CMK (cell line): Measurements from ENCODE around the gene MINDY2.
"Not testable (repeated sequence)": the region's sequence is repeated elsewhere in the genome, so short reads cannot be mapped to it uniquely, and the experiment has no call there.

Source experiments
- DNase-seq: peaks from one replicate; pipeline ENCODE4 v3.0.0-alpha.2; 2010; ENCODE audit warnings: low read depth

MINDY2 gene

DNA sequence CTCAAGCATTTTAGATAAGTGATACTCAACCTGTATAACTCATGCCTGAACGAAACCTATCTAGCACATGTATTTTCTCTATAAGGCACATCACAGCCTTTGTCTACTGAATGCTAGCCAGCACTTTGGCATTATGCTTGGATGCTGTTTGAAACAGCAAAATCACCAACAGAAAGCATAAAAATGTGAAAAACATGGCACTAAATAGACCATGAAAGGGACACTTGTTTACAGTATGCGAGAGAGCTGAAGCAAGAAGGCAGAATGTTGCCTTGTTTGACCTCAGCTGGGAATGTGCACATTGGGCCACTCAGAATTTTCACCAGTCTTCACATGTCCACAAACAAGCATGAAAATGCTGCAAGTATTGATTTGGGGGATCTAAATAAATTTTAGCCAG is 59.5 kb downstream of the MINDY2 start:
- DNase-seq = no peak

DNA sequence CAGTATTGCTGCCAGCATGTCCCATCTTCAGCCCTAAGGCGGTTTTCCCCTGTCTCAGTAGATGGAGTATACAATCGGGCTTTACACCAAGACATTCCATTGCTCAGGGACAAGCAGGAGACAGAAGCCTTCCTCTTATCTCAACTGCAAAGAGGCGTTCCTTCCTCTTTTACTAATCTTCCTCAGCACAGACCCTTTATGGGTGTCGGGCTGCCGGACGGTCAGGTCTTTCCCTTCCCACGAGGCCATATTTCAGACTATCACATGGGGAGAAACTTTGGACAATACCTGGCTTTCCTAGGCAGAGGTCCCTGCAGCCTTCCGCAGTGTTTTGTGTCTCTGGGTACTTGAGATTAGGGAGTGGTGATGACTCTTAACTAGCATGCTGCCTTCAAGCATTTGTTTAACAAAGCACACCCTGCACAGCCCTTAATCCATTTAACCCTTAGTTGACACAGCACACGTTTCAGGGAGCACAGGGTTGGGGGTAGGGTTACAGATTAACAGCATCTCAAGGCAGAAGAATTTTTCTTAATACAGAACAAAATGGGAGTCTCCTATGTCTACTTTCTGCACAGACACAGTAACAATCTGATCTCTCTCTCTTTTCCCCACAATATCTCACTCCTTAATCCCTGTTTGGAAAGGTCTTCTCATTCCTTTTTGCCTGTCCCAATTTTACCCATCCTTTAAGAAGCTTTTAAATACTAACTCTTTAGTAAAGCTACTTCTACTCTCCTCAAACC is 62.8 kb downstream of the MINDY2 start:
- peak; percentile 5 for DNase-seq

DNA sequence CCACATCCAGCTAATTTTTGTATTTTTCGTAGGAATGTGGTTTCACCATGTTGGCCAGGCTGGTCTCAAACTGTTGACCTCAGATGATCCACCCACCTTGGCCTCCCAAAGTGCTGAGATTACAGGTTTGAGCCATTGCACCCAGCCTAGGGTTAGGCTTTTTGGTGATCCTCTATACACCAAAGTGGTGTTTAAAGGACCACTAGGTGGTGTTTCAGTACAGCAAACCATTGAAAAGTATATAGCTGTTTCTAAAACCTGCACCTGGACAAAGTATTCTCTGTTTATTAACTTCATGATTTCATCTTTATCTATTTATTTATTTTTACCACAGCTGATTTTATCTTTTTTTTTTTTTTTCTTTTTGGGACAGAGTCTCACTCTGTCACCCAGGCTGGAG is 68.4 kb downstream of the MINDY2 start:
- no peak for DNase-seq

DNA sequence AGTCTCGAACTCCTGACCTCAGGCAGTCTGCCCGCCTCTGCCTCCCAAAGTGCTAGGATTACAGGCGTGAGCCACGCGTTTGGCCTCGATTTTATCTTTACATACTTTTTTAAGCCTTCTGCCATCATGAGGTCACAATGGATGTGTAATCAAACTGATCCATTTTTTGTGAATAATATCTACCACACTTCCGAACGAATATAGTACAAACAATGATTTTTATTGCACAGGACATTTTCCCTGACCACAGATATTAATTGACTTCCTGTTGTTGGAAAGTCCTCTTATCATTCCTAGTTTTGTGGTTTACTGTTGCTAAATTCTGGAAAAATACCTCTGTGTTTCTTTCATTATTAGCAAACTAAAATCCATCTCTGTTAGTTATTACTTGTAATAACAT is 68.9 kb downstream of the MINDY2 start:
- DNase-seq = no peak

DNA sequence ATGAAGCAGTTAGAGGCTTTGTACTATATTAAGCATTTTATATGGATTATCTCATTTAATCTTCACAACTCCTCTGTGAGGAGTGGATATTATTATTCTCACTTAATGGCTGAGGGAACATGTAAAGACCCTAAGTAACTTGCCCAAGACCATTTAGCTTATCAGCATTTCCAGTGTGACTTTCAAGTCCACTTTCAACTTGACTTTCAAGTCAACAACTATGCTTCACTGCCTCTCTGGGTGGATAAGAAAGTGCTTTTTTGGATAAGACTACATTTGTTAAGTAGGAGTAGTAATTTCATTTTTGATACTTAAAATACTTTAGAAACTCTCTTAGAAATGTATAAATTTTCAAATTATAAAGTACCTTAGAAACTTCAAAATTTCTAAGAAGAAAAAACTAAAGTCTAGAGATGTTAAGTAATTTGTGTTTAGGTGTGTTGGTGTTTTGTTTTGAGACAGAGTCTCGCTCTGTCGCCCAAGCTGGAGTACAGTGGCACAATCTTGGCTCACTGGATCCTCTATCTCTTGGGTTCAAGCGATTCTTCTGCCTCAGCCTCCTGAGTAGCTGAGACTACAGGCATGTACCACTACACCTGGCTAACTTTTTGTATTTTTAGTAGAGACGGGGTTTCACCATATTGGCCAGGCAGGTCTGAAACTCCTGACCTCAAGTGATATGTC is 71.8 kb downstream of the MINDY2 start:
- no peak for DNase-seq

DNA sequence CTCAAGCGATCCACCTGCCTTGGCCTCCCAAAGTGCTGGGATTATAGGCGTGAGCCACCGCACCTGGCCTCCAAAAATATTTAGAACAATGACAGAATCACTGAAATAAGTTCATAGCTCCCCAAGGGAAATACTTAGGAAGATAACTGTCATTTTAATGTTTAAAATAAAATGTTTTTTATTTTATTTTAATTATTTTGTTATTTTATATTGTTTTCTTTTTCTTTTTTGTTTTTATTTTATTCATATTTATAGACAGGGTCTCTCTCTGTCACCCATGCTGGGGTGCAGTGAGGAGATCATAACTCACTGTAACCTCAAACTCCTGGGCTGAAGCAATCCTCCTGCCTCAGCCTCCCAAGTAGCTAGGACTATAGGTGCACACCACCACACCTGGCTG is 80.1 kb downstream of the MINDY2 start:
- DNase-seq = not testable (repeated sequence)

DNA sequence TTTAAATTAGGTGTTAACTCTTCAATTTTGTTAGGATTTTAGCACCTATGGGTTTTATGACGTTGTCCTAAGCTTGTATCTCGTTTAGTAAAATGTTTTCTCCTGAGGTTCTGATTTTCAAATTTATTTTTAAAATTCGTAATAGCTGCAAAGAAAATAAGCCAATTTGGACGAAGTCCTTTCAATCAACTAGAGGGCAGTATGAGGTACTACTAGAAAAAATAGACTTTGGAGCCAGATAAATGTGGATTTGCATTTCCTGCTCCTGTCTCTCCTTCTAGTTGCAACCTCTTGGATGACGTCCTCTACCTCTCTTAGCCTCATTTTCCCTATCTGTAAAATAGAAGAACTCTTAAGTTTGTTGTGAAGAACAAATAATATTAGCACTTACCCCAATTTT is 81.2 kb downstream of the MINDY2 start:
- no peak for DNase-seq

DNA sequence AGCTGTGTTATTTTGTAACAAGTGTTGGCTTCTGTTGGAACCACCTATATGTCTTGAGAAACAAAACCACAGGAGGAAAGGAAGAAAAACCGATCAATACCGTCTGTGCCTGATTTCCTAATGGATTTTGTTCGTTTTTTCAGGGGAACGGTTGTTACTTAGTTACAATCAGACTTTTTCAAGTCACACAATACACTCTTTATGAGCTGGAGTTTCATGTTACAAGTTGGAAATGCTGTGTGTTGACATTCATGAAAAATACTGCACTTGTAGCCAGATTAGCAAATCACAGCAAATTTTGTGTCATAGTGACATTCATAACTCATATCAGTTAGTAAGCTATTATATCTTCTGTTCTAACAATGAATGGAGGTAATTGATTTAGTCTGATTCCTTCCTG is 83.5 kb downstream of the MINDY2 start:
- DNase-seq = no peak

DNA sequence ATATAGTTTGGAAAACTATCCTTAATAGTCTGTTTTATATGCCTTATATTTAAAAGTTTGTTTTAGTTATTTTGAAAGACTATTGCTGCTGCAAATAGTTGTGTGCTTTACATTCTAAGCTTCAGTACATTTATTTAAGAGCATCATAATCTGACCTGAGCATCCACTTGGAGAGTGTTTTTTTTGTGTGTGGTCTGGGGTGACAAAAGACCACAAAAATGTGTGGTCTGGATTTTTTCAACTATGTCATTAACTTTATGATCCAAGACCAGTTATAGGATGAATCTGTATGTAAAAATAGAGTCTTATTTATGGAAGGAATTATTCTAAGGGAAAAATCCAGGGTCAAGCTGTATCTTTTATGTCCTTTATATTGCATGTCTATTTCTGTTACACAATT is 85.0 kb downstream of the MINDY2 start:
- DNase-seq = no peak

DNA sequence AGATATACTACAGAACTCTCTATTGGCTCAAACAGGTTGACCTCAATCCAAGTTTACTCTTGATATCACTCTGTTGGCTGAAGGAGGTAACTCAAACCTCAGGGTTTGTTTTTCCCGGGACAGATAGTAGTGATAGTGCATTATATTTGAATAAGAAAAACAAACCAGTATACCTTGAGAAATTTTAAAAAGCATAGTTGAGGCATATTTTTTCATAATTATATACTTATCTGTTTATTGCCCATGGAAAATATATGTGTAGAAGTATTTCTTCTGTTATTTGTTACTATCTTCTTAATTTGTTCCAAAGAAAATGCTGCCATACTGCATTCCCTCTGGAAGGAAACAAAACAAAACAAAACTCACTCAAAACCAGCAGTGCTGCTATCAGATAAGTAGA is 85.5 kb downstream of the MINDY2 start:
- not testable (repeated sequence) for DNase-seq

DNA sequence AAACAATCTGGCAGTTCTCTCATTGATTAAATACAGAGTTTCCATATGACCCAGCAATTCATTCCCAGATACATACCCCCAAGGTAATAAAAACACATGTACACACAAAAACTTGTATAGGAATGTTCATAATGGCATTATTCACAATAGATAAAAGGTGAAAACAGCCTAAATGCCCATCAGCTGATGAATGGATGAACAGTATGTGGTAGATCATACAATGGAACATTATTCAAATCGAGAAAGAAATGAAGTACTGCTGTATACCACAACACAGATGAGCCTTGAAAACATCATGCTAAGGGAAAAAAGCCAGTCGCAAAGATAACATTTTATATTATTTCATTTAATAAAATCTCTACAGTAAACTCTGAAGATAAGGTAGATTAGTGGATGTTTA is 91.2 kb downstream of the MINDY2 start:
- DNase-seq = no peak

DNA sequence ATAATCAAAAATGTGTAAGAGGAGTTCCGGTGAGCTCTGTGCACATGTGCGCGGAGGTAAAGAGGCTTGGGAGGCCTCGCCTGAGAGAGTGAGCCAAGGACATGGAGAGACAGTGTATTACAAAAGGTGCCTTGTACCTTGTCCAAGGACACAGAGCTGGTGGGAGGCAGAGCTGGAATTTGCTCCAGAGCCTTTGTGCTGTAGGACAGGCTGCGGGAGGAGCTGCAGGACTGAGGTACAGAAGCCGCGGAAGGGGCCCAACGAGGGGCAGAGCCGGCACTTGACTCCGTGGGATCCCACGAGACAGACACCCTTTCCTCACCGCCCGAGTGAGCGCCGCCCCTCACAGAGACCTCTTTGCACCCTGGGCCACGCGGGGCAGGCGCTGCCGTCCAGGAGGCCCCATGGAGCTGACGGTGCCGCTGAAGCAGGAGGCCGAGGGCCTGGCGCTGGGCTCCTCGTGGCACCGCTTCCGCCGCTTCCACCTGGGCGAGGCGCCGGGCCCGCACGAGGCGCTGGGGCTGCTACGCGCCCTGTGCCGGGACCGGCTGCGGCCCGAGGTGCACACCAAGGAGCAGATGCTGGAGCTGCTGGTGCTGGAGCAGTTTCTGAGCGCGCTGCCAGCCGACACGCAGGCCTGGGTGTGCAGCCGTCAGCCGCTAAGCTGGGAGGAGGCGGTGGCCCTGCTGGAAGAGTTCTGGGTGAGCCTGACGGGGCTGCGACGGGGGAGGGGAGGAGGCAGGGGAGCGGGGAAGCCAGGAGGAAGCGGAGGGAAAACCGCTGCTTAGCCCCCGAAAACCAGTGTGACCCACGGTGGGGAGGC is 93.7 kb downstream of the MINDY2 start:
- no peak for DNase-seq

DNA sequence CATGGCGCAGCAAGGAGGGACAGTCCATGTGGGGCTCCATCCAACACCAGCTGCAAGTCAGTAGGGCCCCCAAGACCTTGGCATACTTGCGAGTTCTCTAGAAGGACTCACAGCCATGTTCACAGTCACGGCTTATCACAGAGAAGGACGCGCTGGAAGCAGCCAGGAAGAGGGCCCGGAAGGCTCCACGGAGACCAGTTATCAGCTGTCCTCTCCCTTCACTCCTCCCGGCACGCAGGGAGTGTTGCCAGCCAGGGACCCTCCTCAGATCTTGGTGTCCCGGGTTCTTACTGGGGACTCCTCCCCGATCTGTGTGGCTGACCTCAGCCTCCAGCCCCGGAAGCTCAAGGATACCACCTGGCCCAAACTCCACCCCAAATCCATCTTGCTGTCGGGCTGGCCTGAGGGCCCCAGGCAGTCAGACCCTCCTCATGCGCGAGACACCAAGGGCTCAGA is 94.4 kb downstream of the MINDY2 start:
- no peak for DNase-seq

DNA sequence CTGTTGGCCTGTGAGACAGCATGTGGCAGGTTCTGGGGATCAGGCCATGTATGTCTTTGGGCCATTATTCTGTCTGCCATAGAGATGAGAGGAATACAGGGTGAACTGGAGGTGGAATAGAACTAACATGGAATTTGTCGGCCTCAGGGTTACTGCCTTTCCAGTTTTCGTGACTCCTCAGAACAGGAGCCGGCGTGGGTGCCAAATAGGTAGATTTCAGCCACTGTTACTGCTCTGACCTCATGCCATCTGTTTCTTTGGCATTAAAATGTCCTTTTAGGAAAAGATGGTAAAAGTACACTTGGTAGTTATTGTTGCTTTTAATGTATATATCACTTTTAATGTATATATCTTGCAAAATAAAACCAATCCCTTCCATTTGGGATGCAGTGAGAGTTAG is 96.8 kb downstream of the MINDY2 start:
- no peak for DNase-seq

DNA sequence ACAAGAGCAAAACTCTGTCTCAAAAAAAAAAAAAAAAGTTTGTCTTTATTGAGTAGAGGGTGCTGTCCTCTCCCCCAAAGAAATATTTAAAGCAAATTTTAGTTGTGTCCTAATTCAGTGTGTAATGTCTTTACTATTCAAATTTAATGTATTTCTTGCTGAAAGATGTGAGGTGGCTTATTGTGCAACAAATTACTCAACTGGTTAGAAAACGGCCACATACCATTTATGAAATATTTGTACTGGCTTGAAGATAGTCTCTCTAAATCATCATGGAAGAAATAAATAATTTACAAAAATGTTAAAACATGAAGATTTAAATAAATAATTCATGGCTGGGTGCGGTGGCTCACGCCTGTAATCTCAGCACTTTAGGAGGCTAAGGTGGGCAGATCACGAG is 99.3 kb downstream of the MINDY2 start:
- DNase-seq = no peak

DNA sequence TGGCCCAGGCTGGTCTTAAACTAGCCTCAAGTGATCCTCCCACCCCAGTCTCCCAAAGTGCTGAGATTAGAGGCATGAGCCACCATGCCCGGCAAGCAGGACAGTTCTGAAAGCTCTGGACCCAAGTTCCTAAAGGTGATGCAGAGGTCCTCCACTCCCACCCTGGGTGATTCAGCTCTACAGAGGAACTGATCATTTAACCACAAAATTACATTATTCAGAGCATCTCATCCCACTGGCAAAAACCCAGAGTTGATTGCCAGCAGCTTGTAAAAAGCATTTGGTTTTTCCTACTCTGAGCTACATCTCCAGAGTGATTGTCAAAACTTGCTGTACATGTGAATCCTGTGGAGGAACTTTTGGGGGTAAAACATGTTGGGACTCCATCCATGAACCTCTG is 102.2 kb downstream of the MINDY2 start:
- no peak for DNase-seq

DNA sequence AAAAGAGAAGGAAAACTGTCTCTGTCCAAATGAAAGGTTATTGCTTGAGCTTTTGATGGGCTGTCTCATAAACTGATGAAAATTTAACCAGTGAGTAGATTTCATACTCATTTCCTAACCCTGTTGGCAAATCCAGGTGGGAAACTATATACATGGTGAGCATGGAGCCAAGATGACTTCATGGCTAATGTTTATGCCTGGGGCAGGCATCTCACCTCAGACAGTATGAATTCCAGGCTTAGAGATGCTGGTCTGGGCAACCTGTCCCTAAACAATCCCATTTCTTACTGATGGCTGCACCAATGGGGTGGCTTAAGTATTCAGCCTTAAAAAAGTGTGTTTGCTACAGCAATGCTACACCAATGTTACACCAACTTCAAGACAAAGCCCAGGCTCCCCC is 104.2 kb downstream of the MINDY2 start:
- no peak for DNase-seq

DNA sequence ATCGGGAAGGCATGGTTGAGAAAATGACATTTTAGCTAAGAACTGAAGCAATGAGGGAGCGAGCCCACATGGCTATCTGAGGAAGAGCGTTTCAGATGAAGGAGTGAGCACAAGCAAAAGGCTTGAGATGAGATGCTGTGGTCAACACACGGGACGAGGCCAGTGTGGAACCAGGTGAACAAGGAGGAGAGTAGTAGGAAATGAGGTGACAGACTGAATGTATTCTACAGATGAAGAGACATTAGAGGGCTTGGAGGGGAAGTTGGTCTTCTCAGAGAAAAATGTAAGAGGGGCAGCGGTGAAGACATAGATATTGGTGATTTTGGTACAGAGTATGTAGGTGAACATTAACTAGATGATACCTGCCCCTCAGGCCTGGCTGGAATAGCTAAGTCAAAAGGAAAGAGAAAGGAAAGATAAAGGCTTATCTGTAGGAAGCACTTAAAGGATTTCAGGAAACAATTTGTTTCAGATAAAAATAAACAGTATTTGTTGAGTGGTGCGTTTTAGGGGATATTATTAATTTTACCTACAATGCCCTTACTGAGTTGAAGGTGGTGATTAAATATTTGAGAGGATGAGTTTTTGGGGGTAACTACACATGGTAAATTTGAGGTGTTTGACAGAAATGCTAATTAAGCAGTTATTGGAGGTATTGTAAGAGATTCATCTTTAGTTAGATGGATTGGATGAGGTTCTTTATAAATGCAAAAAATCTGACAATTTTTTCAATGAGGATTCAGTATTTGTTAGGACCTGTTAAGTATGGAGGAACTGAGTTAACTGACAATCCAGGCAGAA is 105.4 kb downstream of the MINDY2 start:
- no peak for DNase-seq

DNA sequence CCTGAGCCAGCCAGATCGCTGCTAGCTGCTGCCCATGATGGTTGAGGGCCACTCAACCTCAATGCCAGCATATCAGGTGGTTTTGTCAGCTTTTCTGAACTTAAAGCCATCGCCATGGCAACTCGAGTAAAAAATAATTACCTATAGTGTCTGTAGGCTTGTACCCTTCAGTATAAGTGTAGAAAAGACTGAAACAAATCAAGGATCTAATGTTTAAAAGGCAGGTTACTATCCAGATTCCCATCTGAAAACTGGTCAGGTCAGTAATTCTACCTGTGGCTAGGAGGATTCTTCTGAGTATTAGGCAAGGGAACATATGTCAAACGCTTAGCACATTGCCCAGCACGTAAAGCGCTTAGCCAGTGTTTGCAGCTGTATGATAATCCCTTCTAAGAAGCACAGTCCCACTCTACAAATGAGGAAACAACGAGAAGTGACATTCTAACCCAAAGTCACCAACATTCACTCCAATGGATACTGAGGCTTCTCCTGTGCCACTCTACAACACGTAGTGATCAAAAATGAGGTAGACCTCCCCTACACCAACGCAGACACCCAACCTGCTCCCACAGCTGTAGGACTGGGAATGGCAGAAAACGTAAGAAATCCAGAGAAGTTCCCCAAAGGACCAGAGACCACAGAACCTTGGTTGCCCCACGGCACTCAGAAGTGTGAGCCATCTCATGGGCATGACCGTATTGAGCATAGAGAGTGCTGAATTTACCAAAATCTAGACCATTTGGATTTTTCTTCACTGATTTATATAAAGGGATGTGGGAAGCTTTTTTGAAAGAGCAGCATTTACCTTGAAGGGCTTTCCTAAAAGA is 107.1 kb downstream of the MINDY2 start:
- no peak for DNase-seq

DNA sequence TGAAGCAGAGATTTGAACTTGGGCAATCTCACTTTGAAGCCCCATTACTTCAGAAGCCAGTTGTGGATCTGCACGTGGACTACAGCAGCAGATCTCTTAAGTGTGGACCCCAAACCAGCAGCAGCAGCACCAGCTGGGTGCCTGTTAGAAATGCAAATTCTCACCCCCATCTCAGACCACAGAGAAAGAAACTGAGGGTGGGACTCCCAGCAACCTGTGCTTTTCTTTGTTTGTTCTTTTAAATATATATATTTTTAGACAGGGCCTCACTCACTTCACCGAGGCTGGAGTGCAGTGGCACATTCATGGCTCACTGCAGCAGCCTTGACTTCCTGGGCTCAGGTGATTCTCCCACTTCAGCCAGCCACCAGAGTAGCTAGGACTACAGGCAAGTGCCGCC is 109.2 kb downstream of the MINDY2 start:
- no peak for DNase-seq

DNA sequence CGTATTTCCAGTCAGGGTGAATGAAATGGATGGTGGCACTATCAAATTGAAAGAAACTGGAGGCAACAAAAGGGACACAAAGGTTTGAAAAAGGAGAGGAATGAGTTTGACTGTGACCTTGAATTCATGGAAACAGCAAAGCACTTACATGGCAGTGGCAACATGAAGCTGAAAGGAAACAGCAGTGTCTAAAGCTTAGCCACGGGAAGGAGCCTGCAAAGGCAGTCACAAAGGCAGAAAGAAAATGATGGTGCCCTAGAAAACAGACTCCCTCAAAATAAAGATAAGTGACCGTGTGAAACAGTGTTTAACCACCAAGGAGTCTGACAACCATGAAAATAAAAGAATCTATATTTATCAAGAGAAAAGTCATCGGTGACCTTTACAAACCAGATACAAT is 111.1 kb downstream of the MINDY2 start:
- DNase-seq = no peak
